ENCODE data around the gene NACC2. TPM values are rescaled to one million over a fixed set of nuclear protein-coding genes. Genes with fewer than 3 reads are reported as not detected.
A peak's percentile ranks its signal among the peaks of the same experiment; 100 is the strongest.

The NACC2 gene
- total and polyA plus RNA-seq, 2 donors (not counting 1 experiment from before 2014, with no cell fraction given), result 0.34 to 1.9 TPM

DNA sequence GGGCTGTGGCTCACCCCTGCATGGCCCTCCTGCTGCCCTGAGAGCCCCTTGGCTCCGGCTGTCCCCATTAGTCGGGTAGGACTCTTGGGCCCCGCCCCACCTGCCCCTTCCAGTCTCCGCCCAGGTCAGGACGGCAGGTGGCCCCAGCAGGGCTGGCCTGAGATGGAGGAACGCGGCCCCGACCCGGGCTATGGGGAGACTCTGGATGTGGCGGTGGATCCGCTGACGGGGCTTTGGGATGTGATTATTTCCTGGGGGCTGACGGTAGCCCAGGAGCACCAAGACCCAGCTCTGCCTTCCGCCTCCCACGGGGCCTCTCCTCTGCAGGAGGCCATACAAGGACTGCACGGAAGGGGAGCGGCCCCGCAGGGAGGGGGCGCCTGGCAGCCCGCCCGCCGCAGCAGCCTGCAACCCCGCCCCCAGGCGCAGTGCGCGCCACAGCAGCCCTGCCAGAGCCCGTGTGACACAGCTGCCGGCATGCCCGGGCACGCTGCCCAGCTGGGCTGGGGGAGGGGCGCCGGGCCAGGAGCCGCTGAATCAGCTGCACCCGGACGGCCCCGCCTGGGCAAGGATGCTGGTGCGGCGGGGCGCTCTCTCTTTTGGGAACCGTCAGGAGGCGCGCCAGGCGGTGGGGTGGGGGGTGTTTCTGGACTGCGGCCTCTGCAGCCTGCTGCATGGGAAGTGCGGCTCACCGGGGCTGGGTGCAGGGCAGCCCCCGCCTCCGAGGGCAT, 14.4 kb upstream of the NACC2 start:
- Histone ChIP-seq H2AFZ (ENCODE audit: insufficient read depth, low read depth, low read length, poor library complexity, severe bottlenecking) (peak overlapping the region; percentile 95), H3K4me2 (replicated peaks; ENCODE audit: low read depth, low read length, poor library complexity, severe bottlenecking) (peak overlapping the region; percentile 98), H3K9me3 (ENCODE audit: control extremely low read depth in 1 of 3, control insufficient read depth in 2 of 3, insufficient read depth in 1 of 3, low read length in 2 of 3) (no peaks in the 10 kb centered on the region), H3K4me1 (ENCODE audit: control insufficient read depth in 2 of 2, insufficient read depth in 2 of 2, low read length in 2 of 2) (peaks cover 27 to 40% of the 10 kb centered on the region in 2 donors), H4K20me1 (ENCODE audit: control insufficient read depth, insufficient read depth, low read length, poor library complexity, severe bottlenecking) (no peaks in the 10 kb centered on the region), H3K27ac (ENCODE audit: low read length in 2 of 2) (peak overlapping the region; percentile 30 to 34), H3K4me3 (ENCODE audit: control extremely low read depth in 1 of 5, extremely low read depth in 1 of 5, insufficient read depth in 1 of 5, low read depth in 2 of 5, low read length in 4 of 5) (peak overlapping the region in 4 of 5 experiments; percentile 47 to 72 (median 57)), H3K27me3 (replicated peaks in 1 of 4; ENCODE audit: control extremely low read depth in 1 of 4, control insufficient read depth in 3 of 4, insufficient read depth in 4 of 4, low read length in 3 of 4) (peaks cover 0 to 3% (median 0%) of the 10 kb centered on the region in 4 experiments), H3K9ac (ENCODE audit: low read length) (peak overlapping the region; percentile 68), H3K36me3 (replicated peaks in 1 of 2; ENCODE audit: control extremely low read depth in 1 of 2, control insufficient read depth in 1 of 2, extremely low read depth in 1 of 2, insufficient read depth in 2 of 2, low read length in 1 of 2) (peaks cover 0 to 2% of the 10 kb centered on the region in 2 experiments), H3K79me2 (ENCODE audit: control insufficient read depth, insufficient read depth, low read length) (no peaks in the 10 kb centered on the region)
- WGBS (ENCODE audit: insufficient coverage), result 1% methylated on average over 41 of the region's 48 CpGs
- Mint-ChIP-seq H3K4me1 (peaks cover 37% of the 10 kb centered on the region), H3K4me3 (peak overlapping the region; percentile 83), H3K9me3 (ENCODE audit: insufficient read depth) (no peaks in the 10 kb centered on the region), H3K27me3 (no peaks in the 10 kb centered on the region), H3K27ac (peak overlapping the region; percentile 83)
- intact Hi-C loops (cut with micrococcal nuclease), result loop anchor here (1.0 kb wide), 1 partner anchor 9 kb away; the partner anchor contains the start of gene TMEM250
- peak; percentile 96 for ATAC-seq (ENCODE audit: low read depth)
- no peak for TF ChIP-seq EZH2 (IDR thresholded peaks at IDR 0.05; ENCODE audit: borderline replicate concordance, insufficient read depth, low read depth, low read length, poor library complexity, severe bottlenecking)
- TF ChIP-seq CTCF (IDR thresholded peaks at IDR 0.05), result no peak
- ChIA-PET CTCF (interaction anchor here (1.3 to 1.5 kb wide), 4 partner anchors 8 to 141 kb away, joined by 5 to 11 read pairs (median 6); no protein-coding TSS in a partner anchor), POLR2A (interaction anchor here (2.5 kb wide), 1 partner anchor 9 kb away, joined by 15 read pairs; the partner anchor contains the start of gene TMEM250)
- DNase-seq, result peak; percentile 85
